ENCODE measurements around the gene SNRPE.

Gene SNRPE

DNA sequence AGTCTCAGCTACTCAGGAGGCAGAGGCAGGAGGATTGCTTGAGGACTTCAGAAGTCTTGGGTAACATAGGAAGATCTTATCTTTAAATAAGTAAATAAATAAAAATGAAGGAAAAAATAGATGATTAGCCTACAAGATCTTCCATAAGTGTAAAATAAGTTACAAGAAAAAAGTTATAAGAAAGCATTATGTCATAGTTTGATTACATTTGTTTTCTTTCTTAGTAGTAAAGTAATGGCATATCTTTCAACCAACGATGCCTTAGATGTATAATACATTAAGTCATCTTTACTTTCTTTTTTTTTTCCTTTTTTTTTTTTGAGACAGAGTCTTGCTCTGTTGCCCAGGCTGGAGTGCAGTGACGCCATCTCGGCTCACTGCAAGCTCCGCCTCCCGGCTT lies 46.5 kb downstream of the SNRPE start:
- H3K9me3 Mint-ChIP-seq: no peaks in the 10 kb centered on the region
- H3K27ac Mint-ChIP-seq: no peak overlapping the region
- H3K27me3 Mint-ChIP-seq: no peaks in the 10 kb centered on the region
- no peaks in the 10 kb centered on the region for H3K4me1 Mint-ChIP-seq
- ATAC-seq: no peak
- no peak for DNase-seq
- H3K4me3 Mint-ChIP-seq: no peak overlapping the region

DNA sequence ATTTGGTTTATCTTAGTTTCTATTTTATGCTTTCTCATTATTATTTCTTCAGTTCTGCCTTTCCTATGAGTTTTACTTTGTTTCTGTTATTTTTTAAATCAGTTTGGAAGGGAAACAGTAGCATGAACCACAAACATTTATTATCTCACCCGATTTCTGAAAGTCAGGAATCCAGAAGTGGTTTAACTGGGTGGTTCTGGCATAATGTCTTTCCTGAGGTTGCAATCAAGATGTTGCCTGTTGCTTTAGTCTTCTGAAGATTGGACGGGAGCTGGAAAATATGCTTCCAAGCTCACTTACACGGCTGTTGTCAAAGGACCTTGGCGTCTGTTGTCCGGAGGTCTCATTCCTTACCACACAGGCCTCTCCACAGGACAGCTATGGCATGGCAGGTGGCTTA lies 50.4 kb downstream of the SNRPE start:
- no peaks in the 10 kb centered on the region for H3K9me3 Mint-ChIP-seq
- no peaks in the 10 kb centered on the region for H3K27me3 Mint-ChIP-seq
- H3K4me1 Mint-ChIP-seq: no peaks in the 10 kb centered on the region
- H3K27ac Mint-ChIP-seq: no peak overlapping the region
- no peak for DNase-seq
- no peak overlapping the region for H3K4me3 Mint-ChIP-seq
- no peak for ATAC-seq

DNA sequence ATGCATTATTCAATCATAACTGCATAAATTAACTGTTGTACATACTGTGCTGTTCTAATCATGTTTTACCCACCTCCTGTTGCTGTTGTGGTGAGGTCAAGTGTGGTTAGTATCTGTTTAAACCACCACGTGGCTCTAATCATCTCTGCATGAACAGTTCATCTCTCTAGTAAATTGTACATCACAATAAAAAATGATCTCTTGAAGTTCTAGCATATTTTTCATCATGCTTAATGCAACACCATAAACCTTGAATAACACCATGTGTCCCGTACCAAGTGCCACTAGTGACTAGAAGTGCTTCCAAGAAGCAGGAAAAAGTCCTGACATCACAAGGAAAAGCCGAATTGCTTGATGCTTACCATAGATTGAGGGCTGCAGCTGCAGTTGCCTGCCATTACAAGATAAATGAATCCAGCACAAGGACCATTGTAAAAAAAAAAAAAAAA lies 51.7 kb downstream of the SNRPE start:
- Mint-ChIP-seq H3K4me1 (no peaks in the 10 kb centered on the region), H3K4me3 (no peak overlapping the region), H3K27me3 (no peaks in the 10 kb centered on the region), H3K9me3 (no peaks in the 10 kb centered on the region), H3K27ac (no peak overlapping the region)
- no peak for ATAC-seq
- DNase-seq: no peak

DNA sequence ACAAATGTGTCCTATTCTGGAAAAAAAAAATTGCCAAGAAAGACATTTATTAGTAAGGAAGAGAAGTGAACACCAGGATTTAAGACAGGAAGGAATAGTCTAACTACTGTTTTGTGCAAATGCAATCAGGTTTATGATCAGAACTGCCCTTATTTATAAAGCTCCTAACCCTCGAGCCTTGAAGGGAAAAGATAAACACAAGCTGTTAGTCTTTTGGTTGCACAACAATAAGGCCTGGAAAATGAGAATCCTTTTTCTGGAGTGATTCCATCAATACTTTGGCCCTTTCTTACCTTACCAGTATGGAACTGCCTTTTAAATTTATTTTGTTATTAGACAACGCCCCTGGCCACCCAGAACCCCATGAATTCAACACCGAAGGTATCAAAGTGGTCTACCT lies 52.9 kb downstream of the SNRPE start:
- Mint-ChIP-seq H3K27ac (no peak overlapping the region), H3K4me3 (no peak overlapping the region), H3K9me3 (no peaks in the 10 kb centered on the region), H3K27me3 (no peaks in the 10 kb centered on the region), H3K4me1 (no peaks in the 10 kb centered on the region)
- ATAC-seq (no peak), DNase-seq (no peak)

DNA sequence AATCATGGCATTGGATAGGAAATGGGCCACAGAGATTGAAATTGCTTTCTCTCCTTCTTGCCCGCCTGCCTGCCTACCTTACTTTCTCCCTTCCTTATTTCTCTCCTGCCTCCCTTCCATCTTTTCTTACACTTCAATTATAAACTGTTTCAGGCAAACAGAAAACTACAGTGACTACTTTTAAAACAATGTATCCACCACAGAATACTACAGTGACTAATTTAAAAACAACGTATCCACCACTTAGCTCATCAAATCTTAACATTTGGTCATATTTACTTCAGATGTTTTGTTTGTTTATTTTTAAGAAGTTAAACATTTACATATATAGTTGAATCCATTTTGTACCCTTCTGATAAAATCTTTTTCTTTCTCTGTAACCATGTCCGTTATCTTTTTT lies 54.4 kb downstream of the SNRPE start:
- no peak overlapping the region for H3K4me3 Mint-ChIP-seq
- no peaks in the 10 kb centered on the region for H3K27me3 Mint-ChIP-seq
- ATAC-seq (no peak), DNase-seq (no peak)
- H3K9me3 Mint-ChIP-seq: no peaks in the 10 kb centered on the region
- H3K27ac Mint-ChIP-seq: peak overlapping the region in 1 of 2 donors; percentile 28
- no peaks in the 10 kb centered on the region for H3K4me1 Mint-ChIP-seq

DNA sequence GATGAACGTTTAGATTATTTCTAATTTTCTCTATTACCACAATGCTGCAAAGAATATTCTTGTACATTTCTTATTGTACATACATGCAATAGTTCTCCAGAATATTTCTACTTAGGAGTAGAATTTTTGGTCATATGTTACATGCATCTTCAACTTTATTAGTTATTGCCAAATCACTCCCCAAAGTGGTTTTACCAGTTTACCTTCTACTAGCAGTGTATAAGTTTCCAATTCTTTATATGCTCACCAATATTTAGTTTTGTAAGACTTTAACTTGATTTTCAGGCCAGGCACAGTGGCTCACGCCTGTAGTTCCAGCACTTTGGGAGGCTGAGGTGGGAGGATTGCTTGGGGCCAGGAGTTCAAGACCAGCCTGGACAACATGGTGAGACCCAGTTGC lies 55.4 kb downstream of the SNRPE start:
- no peak for DNase-seq
- no peaks in the 10 kb centered on the region for H3K9me3 Mint-ChIP-seq

More for the DNA sequence above, 55.4 kb downstream of the SNRPE start:
- H3K4me1 Mint-ChIP-seq: no peaks in the 10 kb centered on the region
- ATAC-seq: no peak
- H3K27me3 Mint-ChIP-seq: no peaks in the 10 kb centered on the region
- no peak overlapping the region for H3K4me3 Mint-ChIP-seq
- no peak overlapping the region for H3K27ac Mint-ChIP-seq
